Fibroblast of villous mesenchyme (primary cell): ENCODE measurements around the gene SPPL3. TPM values are rescaled to one million over a fixed set of nuclear protein-coding genes. Genes with fewer than 3 reads are reported as not detected.
A peak's percentile ranks its signal among the peaks of the same experiment; 100 is the strongest.

ENCODE experiments used
- DNase-seq: peaks from one replicate; pipeline ENCODE4 v3.0.0-alpha.2; 2010; ENCODE audit warnings: low read depth
- H3K4me3 ChIP-seq: 2 replicates; pipeline ENCODE4 v1.5.1; 2011; ENCODE audit warnings: low read depth, mild to moderate bottlenecking, low read length
- CTCF ChIP-seq: IDR thresholded peaks from 2 replicates; pipeline ENCODE4 v1.5.1; 2012; ENCODE audit warnings: low read depth, mild to moderate bottlenecking, low read length; ENCODE audit not compliant: insufficient read depth
- total RNA-seq: library from RNA; depleted of rRNA; stranded (reverse); fragments of >200 nt; gene quantifications from 2 replicates; pipeline ENCODE4 v1.2.3, GENCODE V29; 2012

The SPPL3 gene
- total RNA-seq, 1 donor: 9.5 TPM

GRCh38 chr12:120846721-120847120 lies 57.4 kb downstream of the SPPL3 start:
- peak; percentile 85 for DNase-seq
- no peak overlapping the region for H3K4me3 ChIP-seq
- TF ChIP-seq CTCF: no peak

- no peak for TF ChIP-seq CTCF
- H3K4me3 ChIP-seq: no peak overlapping the region
- no peak for DNase-seq
These were observed 58.5 kb downstream of the SPPL3 start for GRCh38 chr12:120845696-120846095.

GRCh38 chr12:120844768-120845449 lies 59.2 kb downstream of the SPPL3 start:
- TF ChIP-seq CTCF: no peak
- no peak overlapping the region for H3K4me3 ChIP-seq
- DNase-seq: no peak

- no peak overlapping the region for H3K4me3 ChIP-seq
- no peak for TF ChIP-seq CTCF
- no peak for DNase-seq
These were observed 59.9 kb downstream of the SPPL3 start for GRCh38 chr12:120844297-120844696.

GRCh38 chr12:120843472-120843871 lies 60.7 kb downstream of the SPPL3 start:
- no peak overlapping the region for H3K4me3 ChIP-seq
- DNase-seq: no peak
- TF ChIP-seq CTCF: no peak

GRCh38 chr12:120842595-120842994 lies 61.6 kb downstream of the SPPL3 start:
- no peak overlapping the region for H3K4me3 ChIP-seq
- no peak for DNase-seq
- no peak for TF ChIP-seq CTCF

GRCh38 chr12:120841525-120841924 lies 62.6 kb downstream of the SPPL3 start:
- no peak for DNase-seq
- TF ChIP-seq CTCF: no peak
- H3K4me3 ChIP-seq: no peak overlapping the region
